Naive thymus-derived CD8-positive, alpha-beta T cell (primary cell): ENCODE data around the gene MLLT11. TPM values are rescaled to one million over a fixed set of nuclear protein-coding genes. Genes with fewer than 3 reads are reported as not detected.

Source experiments
- ATAC-seq, 2 donors: fragments of 150-1000 bp; cut with Tn5 transposase in 1 of 2; sonication (Bioruptor Pico), chemical (Tn5 transposase) in 1 of 2; 1 replicate in 1 of 2; 2 replicates in 1 of 2; pipeline ENCODE4 v1.10.0; 2021; ENCODE audit warnings: mild to moderate bottlenecking in 2 of 2, moderate library complexity in 2 of 2
- POLR2A ChIA-PET: fragments of 350-600 bp; sonication (Branson Sonifier 250); formaldehyde crosslinking; loops from one replicate; lab custom pipeline; 2021; ENCODE audit warnings: antibody characterized with exemption; lab: Charles Lee
- DNase-seq, 10 donors: peaks; one replicate each; pipeline versions ENCODE4 v3.0.0 to v3.0.0-alpha.2; 2020 to 2022
- H3K27ac Mint-ChIP-seq, 10 donors: one replicate each; pipeline ENCODE4 v1.8.0; 2020 to 2022; ENCODE audit warnings: mild to moderate bottlenecking in 10 of 10, mixed read lengths in 10 of 10, moderate library complexity in 4 of 10, inconsistent platforms in 1 of 10
- H3K27me3 Mint-ChIP-seq, 5 donors: one replicate each; pipeline ENCODE4 v1.8.0; 2021 to 2022; ENCODE audit warnings: mixed read lengths in 5 of 5
- H3K36me3 Mint-ChIP-seq, 3 donors: one replicate each; pipeline ENCODE4 v1.8.0; 2020 to 2022; ENCODE audit warnings: mixed read lengths in 3 of 3, mild to moderate bottlenecking in 2 of 3, inconsistent platforms in 1 of 3
- H3K4me1 Mint-ChIP-seq, 4 donors: one replicate each; pipeline ENCODE4 v1.8.0; 2021 to 2022; ENCODE audit warnings: mixed read lengths in 4 of 4
- H3K4me3 Mint-ChIP-seq, 10 donors: one replicate each; pipeline ENCODE4 v1.8.0; 2020 to 2022; ENCODE audit warnings: mild to moderate bottlenecking in 10 of 10, mixed read lengths in 10 of 10, moderate library complexity in 6 of 10, inconsistent platforms in 1 of 10
- H3K9me3 Mint-ChIP-seq, 9 donors: one replicate each; pipeline ENCODE4 v1.8.0; 2020 to 2022; ENCODE audit warnings: mixed read lengths in 9 of 9, mild to moderate bottlenecking in 3 of 9, inconsistent platforms in 1 of 9, moderate library complexity in 1 of 9
- polyA plus RNA-seq, 3 donors: library from polyadenylated mRNA; unstranded; fragments of 300-500 nt; fragmentation: Illumina TruSeq; gene quantifications; one replicate each; pipeline ENCODE4 v1.2.3, GENCODE V29; 2021
- total RNA-seq, 8 experiments: library from RNA in 2 of 8; stranded (reverse) in 2 of 8; gene quantifications; one replicate each; pipeline ENCODE4 v1.2.3 and lab custom pipeline; 2021 to 2026

Gene MLLT11
- 1 to 10 TPM; 4.9 to 5.8 TPM for total RNA-seq
- 1 to 10 TPM; 6.7 to 7.5 (median 7.4) TPM for polyA plus RNA-seq
- 2.1 to 8.9 (median 5.2) reads per million in 6 experiments for total RNA-seq (lab: John Stamatoyannopoulos, UW)

- peak within 1 kb of the TSS; percentile 93 to 100 (median 98) for H3K4me3 Mint-ChIP-seq
- no peaks in the 10 kb centered on the region for H3K9me3 Mint-ChIP-seq
- H3K27ac Mint-ChIP-seq = peak within 1 kb of the TSS; percentile 88 to 99 (median 96)
- H3K27me3 Mint-ChIP-seq = no peaks in the 10 kb centered on the region
- POLR2A ChIA-PET = interaction anchor here (0.6 to 10.8 kb wide), 12 partner anchors 10 to 192 kb away, joined by 3 to 264 read pairs (median 12); partner anchors contain the start of genes C1orf56, GABPB2, MINDY1 and TNFAIP8L2
- H3K4me1 Mint-ChIP-seq = peaks cover 32 to 68% (median 45%) of the 10 kb centered on the region in 4 donors
- peaks cover 23 to 36% (median 30%) of the 10 kb centered on the region in 3 donors for H3K36me3 Mint-ChIP-seq
- ATAC-seq (no peak), DNase-seq (peak in 5 of 10 donors; percentile 24 to 39 (median 33))
Observed at GRCh38 chr1:151060007-151060656, at the start of gene MLLT11. Gene MLLT11 (plus strand): TSS chr1:151060397. CDS start chr1:151067225, 6,828 bp downstream.

GRCh38 chr1:151011154-151011850 is 48.9 kb upstream of the MLLT11 start:
- Mint-ChIP-seq H3K27me3 (no peaks in the 10 kb centered on the region), H3K4me3 (peak overlapping the region; percentile 32 to 76 (median 62)), H3K4me1 (peaks cover 31 to 75% (median 72%) of the 10 kb centered on the region in 4 donors), H3K9me3 (no peaks in the 10 kb centered on the region), H3K27ac (peak overlapping the region; percentile 58 to 92 (median 76)), H3K36me3 (peaks cover 0 to 18% (median 2%) of the 10 kb centered on the region in 3 donors)
- ATAC-seq (no peak), DNase-seq (no peak)
- POLR2A ChIA-PET = interaction anchor here (0.7 to 1.6 kb wide), 5 partner anchors 37 to 145 kb away, joined by 3 to 5 read pairs (median 3); partner anchors contain the start of genes MLLT11 and TNFAIP8L2

GRCh38 chr1:151012684-151013471 is 47.3 kb upstream of the MLLT11 start:
- no peak for ATAC-seq

GRCh38 chr1:151013518-151013917 is 46.7 kb upstream of the MLLT11 start:
- ATAC-seq (no peak), DNase-seq (no peak)
- H3K27ac Mint-ChIP-seq = peak overlapping the region in 7 of 10 donors; percentile 15 to 62 (median 37)
- POLR2A ChIA-PET = no interaction called here
- peak overlapping the region in 2 of 10 donors; percentile 22 to 62 for H3K4me3 Mint-ChIP-seq
- H3K4me1 Mint-ChIP-seq = peaks cover 13 to 58% (median 50%) of the 10 kb centered on the region in 4 donors
- peaks cover 0 to 33% (median 5%) of the 10 kb centered on the region in 3 donors for H3K36me3 Mint-ChIP-seq
- H3K27me3 Mint-ChIP-seq = no peaks in the 10 kb centered on the region
- no peaks in the 10 kb centered on the region for H3K9me3 Mint-ChIP-seq

More at GRCh38 chr1:151012684-151013471, 47.3 kb upstream of the MLLT11 start:
- POLR2A ChIA-PET = interaction anchor here (1.0 to 1.6 kb wide), 2 partner anchors 12 to 48 kb away, joined by 3 to 4 read pairs; partner anchors contain the start of gene MLLT11
- H3K4me3 Mint-ChIP-seq = peak overlapping the region in 2 of 10 donors; percentile 22
- H3K27me3 Mint-ChIP-seq = no peaks in the 10 kb centered on the region
- H3K27ac Mint-ChIP-seq = peak overlapping the region in 6 of 10 donors; percentile 6 to 65 (median 37)
- DNase-seq = no peak
- H3K36me3 Mint-ChIP-seq = peaks cover 0 to 26% (median 2%) of the 10 kb centered on the region in 3 donors
- peaks cover 18 to 63% (median 56%) of the 10 kb centered on the region in 4 donors for H3K4me1 Mint-ChIP-seq
- H3K9me3 Mint-ChIP-seq = no peaks in the 10 kb centered on the region

- H3K27ac Mint-ChIP-seq = peak overlapping the region; percentile 11 to 88 (median 71)
- H3K9me3 Mint-ChIP-seq = no peaks in the 10 kb centered on the region
- peaks cover 4 to 8% (median 7%) of the 10 kb centered on the region in 4 donors for H3K4me1 Mint-ChIP-seq
- POLR2A ChIA-PET = interaction anchor here (0.5 to 3.6 kb wide), 19 partner anchors 12 to 794 kb away, joined by 3 to 56 read pairs (median 4); partner anchors contain the start of genes C1orf56, CDC42SE1, GABPB2 and MINDY1
- peak; percentile 100 for ATAC-seq
- H3K4me3 Mint-ChIP-seq = peak overlapping the region in 9 of 10 donors; percentile 23 to 79 (median 56)
- peak; percentile 77 to 94 (median 88) for DNase-seq
- no peaks in the 10 kb centered on the region for H3K27me3 Mint-ChIP-seq
- H3K36me3 Mint-ChIP-seq = peaks cover 4 to 79% (median 12%) of the 10 kb centered on the region in 3 donors
Observed at GRCh38 chr1:151024540-151025146, 35.6 kb upstream of the MLLT11 start.

- H3K9me3 Mint-ChIP-seq = no peaks in the 10 kb centered on the region
- H3K27ac Mint-ChIP-seq = no peak overlapping the region
- POLR2A ChIA-PET = interaction anchor here (0.7 to 3.6 kb wide), 6 partner anchors 17 to 516 kb away, joined by 3 to 56 read pairs (median 4); partner anchors contain the start of genes C1orf56, CDC42SE1 and MLLT11
Observed at GRCh38 chr1:151026460-151026859, 33.7 kb upstream of the MLLT11 start.

GRCh38 chr1:151032164-151032563 is 28.0 kb upstream of the MLLT11 start:
- no peak overlapping the region for H3K27ac Mint-ChIP-seq
- POLR2A ChIA-PET = interaction anchor here (0.6 to 1.0 kb wide), 2 partner anchors 13 to 34 kb away, joined by 4 to 11 read pairs; no protein-coding TSS in a partner anchor
- H3K27me3 Mint-ChIP-seq = no peaks in the 10 kb centered on the region
- DNase-seq (no peak), ATAC-seq (no peak)
- peaks cover under 1 to 71% (median 19%) of the 10 kb centered on the region in 3 donors for H3K36me3 Mint-ChIP-seq
- H3K9me3 Mint-ChIP-seq = no peaks in the 10 kb centered on the region
- no peak overlapping the region for H3K4me3 Mint-ChIP-seq
- peaks cover 3 to 23% (median 12%) of the 10 kb centered on the region in 4 donors for H3K4me1 Mint-ChIP-seq

More at GRCh38 chr1:151026460-151026859, 33.7 kb upstream of the MLLT11 start:
- Mint-ChIP-seq H3K36me3 (peaks cover 4 to 85% (median 16%) of the 10 kb centered on the region in 3 donors), H3K4me1 (peaks cover 4 to 8% (median 7%) of the 10 kb centered on the region in 4 donors), H3K4me3 (no peak overlapping the region), H3K27me3 (no peaks in the 10 kb centered on the region)
- DNase-seq (no peak), ATAC-seq (no peak)

- ATAC-seq (no peak), DNase-seq (no peak)
- H3K9me3 Mint-ChIP-seq = no peaks in the 10 kb centered on the region
- no peak overlapping the region for H3K4me3 Mint-ChIP-seq
- peak overlapping the region; percentile 2 to 94 (median 64) for H3K27ac Mint-ChIP-seq
- peaks cover 0 to 43% (median 9%) of the 10 kb centered on the region in 3 donors for H3K36me3 Mint-ChIP-seq
- POLR2A ChIA-PET = interaction anchor here (1.0 to 1.2 kb wide), 2 partner anchors 11 to 13 kb away, joined by 3 read pairs; partner anchors contain the start of gene C1orf56
- H3K27me3 Mint-ChIP-seq = no peaks in the 10 kb centered on the region
- peaks cover 3 to 34% (median 14%) of the 10 kb centered on the region in 4 donors for H3K4me1 Mint-ChIP-seq
Observed at GRCh38 chr1:151035167-151035566, 25.0 kb upstream of the MLLT11 start.

- Mint-ChIP-seq H3K4me3 (no peak within 1 kb of the TSS), H3K27me3 (no peaks in the 10 kb centered on the region), H3K9me3 (no peaks in the 10 kb centered on the region), H3K36me3 (peaks cover 0 to 31% (median 7%) of the 10 kb centered on the region in 3 donors), H3K27ac (peak within 1 kb of the TSS; percentile 45 to 94 (median 78)), H3K4me1 (peaks cover 3 to 34% (median 14%) of the 10 kb centered on the region in 4 donors)
- no peak for DNase-seq
- POLR2A ChIA-PET = interaction anchor here (0.5 to 0.8 kb wide), 2 partner anchors 13 to 145 kb away, joined by 3 read pairs; no protein-coding TSS in a partner anchor
- ATAC-seq = no peak
Observed at GRCh38 chr1:151036356-151036755, 23.8 kb upstream of the MLLT11 start, which contains the start of gene BNIPL. Gene BNIPL (plus strand): TSS chr1:151036586. CDS start chr1:151036726, 140 bp downstream.

- H3K27ac Mint-ChIP-seq = peak overlapping the region in 5 of 10 donors; percentile 15 to 82 (median 45)
- H3K4me1 Mint-ChIP-seq = peaks cover 3 to 34% (median 14%) of the 10 kb centered on the region in 4 donors
Observed at GRCh38 chr1:151037032-151037431, 23.2 kb upstream of the MLLT11 start.

More at GRCh38 chr1:151037032-151037431, 23.2 kb upstream of the MLLT11 start:
- POLR2A ChIA-PET = interaction anchor here (0.5 to 1.1 kb wide), 2 partner anchors 21 to 145 kb away, joined by 3 read pairs; no protein-coding TSS in a partner anchor
- Mint-ChIP-seq H3K9me3 (no peaks in the 10 kb centered on the region), H3K36me3 (peaks cover 0 to 25% (median 7%) of the 10 kb centered on the region in 3 donors), H3K27me3 (no peaks in the 10 kb centered on the region), H3K4me3 (no peak overlapping the region)
- ATAC-seq (no peak), DNase-seq (no peak)
